Measurements from ENCODE around the gene CIB4.

Gene CIB4

GRCh38 chr2:26620031-26620605 lies 21.0 kb downstream of the CIB4 start:
- DNase-seq = no peak

DNA sequence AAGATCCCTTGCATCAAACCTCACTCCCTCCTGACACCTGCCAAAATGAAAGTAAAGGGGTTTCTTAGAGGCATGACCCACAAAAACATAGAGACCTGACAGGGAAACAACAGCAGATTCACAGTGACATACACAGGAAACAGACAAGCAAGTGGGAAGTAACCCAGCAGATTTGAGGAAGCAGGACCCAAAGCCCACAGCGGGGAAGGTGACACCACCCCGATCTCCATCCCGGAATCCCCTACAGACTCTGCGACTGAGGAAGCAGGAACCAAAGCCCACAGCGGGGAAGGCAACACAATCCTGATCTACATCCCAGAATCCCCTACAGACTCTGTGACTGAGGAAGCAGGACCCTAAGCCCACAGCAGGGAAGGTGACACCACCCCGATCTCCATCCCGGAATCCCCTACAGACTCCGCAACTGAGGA lies 21.6 kb downstream of the CIB4 start:
- DNase-seq = no peak

DNA sequence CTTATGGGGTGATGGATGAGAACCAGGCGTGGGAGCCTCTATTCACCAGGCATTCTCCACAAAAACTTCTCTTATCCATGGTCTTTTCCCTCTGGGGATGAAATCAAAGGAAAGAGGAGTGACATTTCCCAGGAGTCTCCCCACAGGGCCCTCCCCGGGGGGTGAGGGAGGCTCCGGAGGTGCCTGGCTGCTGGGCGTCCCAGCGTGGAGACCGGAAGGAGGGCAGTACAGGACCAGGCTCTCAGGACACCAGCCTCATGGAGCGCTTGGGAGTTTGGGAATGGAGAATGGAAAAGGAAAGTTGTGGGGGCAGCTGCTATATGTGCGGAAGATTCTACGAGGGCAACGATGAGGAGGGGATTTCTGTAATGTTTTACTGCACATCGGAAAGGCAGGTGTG lies 22.1 kb downstream of the CIB4 start:
- no peak for DNase-seq

GRCh38 chr2:26618611-26619010 lies 22.6 kb downstream of the CIB4 start:
- no peak for DNase-seq

- no peak for DNase-seq
These were observed 23.5 kb downstream of the CIB4 start for GRCh38 chr2:26617588-26618083.

DNA sequence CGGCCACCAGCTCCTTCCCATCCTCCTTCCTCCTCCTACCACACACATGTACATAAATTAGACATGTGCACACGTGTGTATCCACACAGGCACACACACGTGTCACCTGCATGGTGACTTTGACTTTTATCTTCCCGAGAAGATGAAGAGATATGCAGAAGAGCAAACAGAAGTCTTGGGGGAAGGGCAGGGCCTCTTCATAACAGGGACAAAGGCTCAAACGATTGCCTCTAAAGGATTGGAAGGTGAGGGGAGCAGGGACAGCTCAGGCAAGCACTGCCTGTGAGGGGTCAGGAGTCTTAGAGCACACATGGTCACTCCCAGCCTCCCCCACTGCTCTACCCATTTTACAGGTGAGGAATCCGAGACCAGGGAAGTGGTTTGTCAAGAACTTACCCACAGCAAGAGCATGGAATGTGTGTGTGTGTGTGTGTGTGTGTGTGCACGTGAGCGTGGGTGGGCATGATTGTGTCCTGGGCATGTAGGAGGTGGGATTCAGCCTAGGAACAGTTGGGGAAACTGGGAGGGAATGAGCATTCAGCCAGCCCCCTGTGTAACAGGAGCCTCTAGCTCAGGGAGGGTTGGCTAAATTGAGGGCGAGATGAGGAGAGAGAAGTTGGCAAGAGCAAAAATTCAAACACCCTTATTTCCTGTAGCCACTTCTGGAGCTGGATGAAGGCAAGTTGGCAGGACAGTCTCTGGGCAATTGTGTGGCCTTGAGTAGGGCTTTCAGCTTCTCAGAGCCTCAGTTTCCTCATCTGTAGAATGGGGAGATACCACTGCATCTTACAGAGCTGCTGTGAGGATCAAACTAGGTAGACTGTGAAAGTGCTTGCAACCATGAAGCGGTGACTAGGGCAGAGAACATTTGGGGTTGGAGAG lies 24.2 kb downstream of the CIB4 start:
- DNase-seq = no peak

DNA sequence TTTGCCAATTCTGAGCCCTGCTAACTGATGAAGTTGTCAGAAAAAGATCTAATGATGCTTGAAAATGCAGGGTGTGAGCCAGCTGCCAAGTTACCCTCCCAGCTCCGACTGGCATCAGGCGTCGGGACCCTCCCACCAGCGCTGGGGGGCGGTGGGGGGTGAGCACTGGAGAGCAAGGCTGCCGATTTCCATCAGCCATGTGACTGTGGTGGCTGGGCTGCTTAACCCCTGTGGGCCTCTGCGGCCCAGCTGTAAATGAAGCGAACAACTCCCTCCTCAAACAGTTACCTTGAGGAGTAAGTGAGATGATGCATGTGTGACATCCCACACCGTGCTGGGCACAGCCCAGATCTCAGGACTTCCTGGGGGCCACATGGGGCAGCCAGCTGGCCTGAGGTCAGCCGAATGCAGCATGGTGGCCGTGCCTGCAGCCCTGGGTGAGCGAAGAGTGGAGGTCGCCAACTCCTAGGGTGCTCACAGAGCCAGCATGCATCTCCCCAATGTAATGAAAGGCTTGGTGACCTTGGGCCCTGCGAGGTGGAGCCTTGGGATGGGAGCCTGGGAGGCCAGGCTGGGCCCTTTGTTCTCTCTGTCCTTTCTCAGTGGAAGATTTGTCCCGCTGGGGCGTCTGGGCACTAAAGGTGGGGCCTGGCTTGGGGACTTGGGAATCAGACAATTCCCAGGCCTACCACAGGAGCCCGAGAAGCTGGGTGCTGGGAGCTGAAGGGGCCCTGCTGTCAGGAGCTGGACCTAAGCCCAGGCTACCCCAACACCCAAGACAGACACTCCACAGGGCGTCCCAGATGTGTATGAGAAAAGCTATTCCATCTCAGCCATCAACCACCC lies 25.1 kb downstream of the CIB4 start:
- DNase-seq = no peak

DNA sequence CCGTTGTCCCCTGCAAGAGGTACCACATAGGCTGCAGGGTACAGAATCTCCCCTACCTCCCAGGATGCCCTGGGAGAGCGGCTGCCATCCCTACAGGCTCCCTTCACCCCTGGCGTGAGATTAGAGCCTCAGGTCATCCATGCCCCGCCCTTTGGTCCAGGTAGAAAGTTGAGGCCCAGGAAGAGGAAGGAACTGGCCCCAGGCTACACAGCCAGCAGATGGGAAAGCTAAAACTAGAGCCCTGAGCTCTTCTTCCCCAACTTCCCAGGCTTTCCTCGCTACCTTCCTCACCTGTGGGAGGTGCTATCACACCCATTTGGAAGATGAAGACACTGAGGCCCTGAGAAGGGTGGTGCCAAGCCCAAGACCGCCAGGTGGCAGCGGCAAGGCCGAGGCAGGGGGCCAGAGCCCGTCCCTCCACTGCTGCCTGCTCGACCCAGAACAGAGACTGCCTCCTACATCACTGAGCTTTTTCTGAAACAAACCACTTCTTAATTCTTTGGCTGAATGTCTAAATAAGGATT lies 25.8 kb downstream of the CIB4 start:
- DNase-seq = no peak

- no peak for DNase-seq
These were observed 26.7 kb downstream of the CIB4 start for GRCh38 chr2:26614216-26615138.

DNA sequence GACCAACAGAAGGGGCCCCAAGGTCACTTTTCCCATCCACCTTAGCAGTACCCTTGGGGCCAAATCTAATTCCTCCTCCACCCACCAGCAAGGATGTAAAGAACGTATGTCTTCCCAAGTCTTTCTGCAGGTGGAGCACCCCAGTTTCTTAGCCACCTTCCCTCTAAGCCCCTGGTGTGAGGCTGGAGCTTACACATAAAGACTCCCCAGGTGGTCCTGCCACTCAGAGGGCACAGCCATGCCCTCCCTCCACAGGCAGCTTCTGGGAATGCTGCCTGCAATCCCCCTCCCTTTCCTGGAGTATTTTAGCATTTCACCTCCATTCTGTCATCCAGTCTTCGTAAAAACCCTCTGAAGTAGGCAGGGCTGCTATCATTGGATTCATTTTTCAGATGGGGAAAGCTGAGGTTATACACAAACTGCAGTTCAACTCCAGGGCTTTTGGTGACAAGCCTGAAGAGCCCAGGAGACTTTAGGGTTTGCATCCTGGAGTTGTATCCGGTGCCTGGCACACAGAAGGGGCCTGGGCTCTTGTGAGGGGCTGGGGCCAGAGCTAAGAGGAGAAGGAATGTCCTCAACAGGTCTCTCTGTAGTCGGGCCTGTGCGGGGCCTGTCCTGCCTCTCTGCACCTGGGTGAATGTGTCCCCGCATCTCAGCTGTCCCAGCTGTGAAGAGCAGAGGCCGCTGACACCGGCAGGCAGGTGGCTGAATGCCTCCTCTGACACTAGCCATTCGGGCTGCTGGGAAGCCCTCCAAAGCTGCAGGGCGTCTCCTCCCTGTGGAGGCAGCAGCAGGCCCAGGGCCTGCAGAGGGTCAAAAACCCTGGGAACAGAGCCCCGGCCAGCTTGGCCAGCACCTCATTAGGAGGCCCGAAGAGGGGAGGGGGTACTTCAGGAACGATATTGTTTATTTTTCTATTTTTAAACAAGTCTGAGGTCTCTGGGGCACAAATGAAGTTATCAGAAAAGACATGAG lies 27.6 kb downstream of the CIB4 start:
- DNase-seq = no peak

DNA sequence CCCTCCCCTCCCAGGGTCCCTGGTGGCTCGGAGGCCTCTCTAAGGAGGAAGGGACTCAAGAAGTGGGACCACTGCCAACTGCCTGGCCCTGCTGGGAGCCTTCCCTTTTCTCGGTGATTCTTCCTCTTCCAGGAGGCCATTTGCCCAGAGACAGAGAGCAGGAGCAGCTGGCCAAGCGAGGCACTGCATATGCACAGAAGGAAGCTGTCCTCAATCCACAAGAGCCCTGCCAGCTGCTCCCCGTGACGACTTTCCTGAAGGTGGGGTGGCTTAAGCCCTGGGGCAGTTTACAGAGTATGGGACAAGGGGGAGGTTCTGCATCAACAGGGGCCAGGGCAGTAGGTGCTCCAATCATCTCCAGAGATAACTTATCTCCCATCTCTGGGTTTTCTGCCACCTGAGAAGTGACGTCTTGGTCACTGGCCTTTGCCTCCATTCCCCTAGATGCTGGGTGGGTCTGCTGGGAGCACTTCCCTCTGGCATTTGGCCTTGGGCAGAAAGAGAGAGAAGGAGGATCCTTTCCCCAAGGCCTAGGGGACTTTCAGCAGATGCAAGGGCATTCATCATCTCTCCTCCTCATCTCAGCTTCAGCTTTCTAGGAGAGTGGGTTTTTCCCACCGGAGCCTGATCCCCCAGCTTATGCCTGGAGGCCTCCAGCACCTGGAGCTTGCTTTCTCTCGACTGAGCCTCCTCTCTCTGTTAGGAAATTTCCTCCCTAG lies 28.5 kb downstream of the CIB4 start:
- no peak for DNase-seq

GRCh38 chr2:26612034-26612433 lies 29.1 kb downstream of the CIB4 start:
- no peak for DNase-seq

DNA sequence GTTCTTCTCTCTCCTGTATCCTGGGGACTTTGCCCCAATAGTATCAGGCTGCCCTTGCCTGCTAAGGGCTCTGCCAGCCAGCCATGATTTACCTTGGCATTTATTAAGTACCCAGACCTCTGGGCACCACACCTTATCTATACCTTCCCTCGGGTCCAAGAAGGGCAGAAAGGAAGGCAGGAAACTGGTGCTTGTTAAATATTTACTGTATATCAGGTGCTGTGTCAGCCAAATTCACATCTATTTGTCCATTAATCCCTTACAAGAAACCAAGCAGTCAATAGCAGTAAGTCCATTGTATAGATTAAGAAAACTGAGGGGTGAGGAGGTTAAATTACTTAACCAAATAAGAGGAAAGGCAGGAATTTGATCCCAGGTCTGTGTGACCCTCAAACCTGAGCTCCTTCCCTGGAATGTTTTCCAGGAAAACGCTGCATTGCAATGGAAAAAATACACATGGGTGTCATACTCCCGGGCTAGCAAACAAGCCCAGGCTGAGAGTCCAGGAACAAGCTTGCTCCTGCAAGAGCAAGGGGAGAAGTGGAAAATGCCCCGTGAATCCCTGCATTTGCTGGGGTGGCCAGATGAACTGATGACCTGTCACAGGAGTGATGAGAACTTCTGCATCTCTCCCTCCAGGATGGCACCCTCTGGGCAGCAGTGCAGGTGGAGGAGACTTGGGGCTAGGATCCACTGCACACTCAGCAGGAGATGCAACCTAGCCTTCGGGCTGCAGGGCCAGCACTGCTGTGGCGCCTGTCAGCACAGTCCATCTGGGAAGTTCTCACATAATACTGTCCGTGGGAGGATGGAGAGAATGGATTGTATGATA lies 30.4 kb downstream of the CIB4 start:
- DNase-seq = no peak

- no peak for DNase-seq
These were observed 31.3 kb downstream of the CIB4 start for GRCh38 chr2:26609839-26610277.

- no peak for DNase-seq
These were observed 31.9 kb downstream of the CIB4 start for GRCh38 chr2:26609205-26609631.

DNA sequence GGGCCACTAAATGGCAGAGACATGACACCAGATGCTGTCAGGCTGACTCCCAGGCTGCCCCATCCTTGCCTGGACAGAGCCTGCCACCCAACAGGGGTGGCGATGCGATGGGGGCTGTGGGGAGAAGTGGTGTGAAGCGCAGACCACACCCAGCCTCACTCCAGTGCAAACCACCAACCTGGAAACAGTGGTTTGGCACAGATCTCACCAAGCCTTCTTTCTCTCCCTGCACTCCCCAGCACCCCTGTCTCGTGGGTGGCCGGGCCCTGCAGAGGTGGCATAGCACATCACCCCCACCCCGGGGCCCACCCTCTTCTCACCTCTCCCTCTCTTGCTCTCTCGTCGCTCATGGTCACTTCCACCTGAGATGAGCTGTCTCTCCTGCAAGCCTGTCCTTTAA lies 32.6 kb downstream of the CIB4 start:
- no peak for DNase-seq

- DNase-seq = no peak
These were observed 33.5 kb downstream of the CIB4 start for GRCh38 chr2:26607698-26608097.

DNA sequence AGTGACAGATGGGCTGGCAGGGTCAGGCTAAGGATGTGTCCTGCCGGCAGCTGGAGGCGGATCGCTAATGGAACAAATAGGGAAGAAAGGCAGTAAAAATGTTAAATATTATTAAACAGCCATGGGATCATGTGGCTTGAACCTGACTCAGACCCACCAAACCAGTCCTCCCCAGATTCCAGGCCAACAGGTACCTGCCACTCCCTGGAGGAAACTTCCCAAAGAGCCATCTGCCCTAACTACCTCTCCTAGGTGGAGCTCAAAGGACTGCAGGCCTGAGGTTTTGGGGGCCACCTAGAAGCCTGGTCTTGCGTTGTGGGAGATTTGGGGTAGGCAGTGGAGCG lies 34.3 kb downstream of the CIB4 start:
- no peak for DNase-seq

Measured in T-helper 2 cell (primary cell).